ENCODE data around the gene C17orf100. TPM values are rescaled to one million over a fixed set of nuclear protein-coding genes. Genes with fewer than 3 reads are reported as not detected.

Gene C17orf100
- total RNA-seq, 2 donors from 2014 or later: 3.3 to 6.2 TPM

- DNase-seq: no peak
- ATAC-seq: no peak
- TF ChIP-seq, protein P1, sequence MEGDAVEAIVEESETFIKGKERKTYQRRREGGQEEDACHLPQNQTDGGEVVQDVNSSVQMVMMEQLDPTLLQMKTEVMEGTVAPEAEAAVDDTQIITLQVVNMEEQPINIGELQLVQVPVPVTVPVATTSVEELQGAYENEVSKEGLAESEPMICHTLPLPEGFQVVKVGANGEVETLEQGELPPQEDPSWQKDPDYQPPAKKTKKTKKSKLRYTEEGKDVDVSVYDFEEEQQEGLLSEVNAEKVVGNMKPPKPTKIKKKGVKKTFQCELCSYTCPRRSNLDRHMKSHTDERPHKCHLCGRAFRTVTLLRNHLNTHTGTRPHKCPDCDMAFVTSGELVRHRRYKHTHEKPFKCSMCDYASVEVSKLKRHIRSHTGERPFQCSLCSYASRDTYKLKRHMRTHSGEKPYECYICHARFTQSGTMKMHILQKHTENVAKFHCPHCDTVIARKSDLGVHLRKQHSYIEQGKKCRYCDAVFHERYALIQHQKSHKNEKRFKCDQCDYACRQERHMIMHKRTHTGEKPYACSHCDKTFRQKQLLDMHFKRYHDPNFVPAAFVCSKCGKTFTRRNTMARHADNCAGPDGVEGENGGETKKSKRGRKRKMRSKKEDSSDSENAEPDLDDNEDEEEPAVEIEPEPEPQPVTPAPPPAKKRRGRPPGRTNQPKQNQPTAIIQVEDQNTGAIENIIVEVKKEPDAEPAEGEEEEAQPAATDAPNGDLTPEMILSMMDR (IDR thresholded peaks at IDR 0.05): no peak
- no peak for TF ChIP-seq POLR2A (IDR thresholded peaks at IDR 0.05)
- Histone ChIP-seq H3K27me3 (no peaks in the 10 kb centered on the region), H3K27ac (no peak overlapping the region), H3K36me3 (replicated peaks in 1 of 2; ENCODE audit: insufficient read depth in 1 of 2, low read depth in 2 of 2) (peaks cover 0 to 8% of the 10 kb centered on the region in 2 donors), H3K4me3 (no peak overlapping the region), H3K4me1 (no peaks in the 10 kb centered on the region), H3K9me3 (no peaks in the 10 kb centered on the region)
- 61 to 91% methylated on average over 1 of the region's 1 CpG for WGBS, 2 donors
- intact Hi-C loops (cut with DNase I): no loop called here
Observed at GRCh38 chr17:6627019-6627418, 24.5 kb upstream of the C17orf100 start.

GRCh38 chr17:6630390-6630789, 21.2 kb upstream of the C17orf100 start:
- 88 to 89% methylated on average over 1 of the region's 1 CpG for WGBS, 2 donors
- TF ChIP-seq, protein P1 (IDR thresholded peaks at IDR 0.05): no peak
- TF ChIP-seq POLR2A (IDR thresholded peaks at IDR 0.05): no peak
- Histone ChIP-seq H3K4me3 (no peak overlapping the region), H3K27ac (no peak overlapping the region), H3K27me3 (no peaks in the 10 kb centered on the region), H3K36me3 (replicated peaks in 1 of 2; ENCODE audit: insufficient read depth in 1 of 2, low read depth in 2 of 2) (peaks cover 0 to 8% of the 10 kb centered on the region in 2 donors), H3K9me3 (no peaks in the 10 kb centered on the region), H3K4me1 (no peaks in the 10 kb centered on the region)
- ATAC-seq: no peak
- intact Hi-C loops (cut with DNase I): no loop called here
- no peak for DNase-seq

- Histone ChIP-seq H3K4me3 (no peak overlapping the region), H3K27ac (no peak overlapping the region), H3K27me3 (no peaks in the 10 kb centered on the region), H3K4me1 (no peaks in the 10 kb centered on the region), H3K9me3 (no peaks in the 10 kb centered on the region), H3K36me3 (replicated peaks in 1 of 2; ENCODE audit: insufficient read depth in 1 of 2, low read depth in 2 of 2) (peaks cover 0 to 3% of the 10 kb centered on the region in 2 donors)
- DNase-seq (no peak), ATAC-seq (no peak)
- intact Hi-C loops (cut with DNase I): no loop called here
- TF ChIP-seq, protein P1 (IDR thresholded peaks at IDR 0.05): no peak
- TF ChIP-seq POLR2A (IDR thresholded peaks at IDR 0.05): no peak
Observed at GRCh38 chr17:6632530-6632929, 19.0 kb upstream of the C17orf100 start.

DNA sequence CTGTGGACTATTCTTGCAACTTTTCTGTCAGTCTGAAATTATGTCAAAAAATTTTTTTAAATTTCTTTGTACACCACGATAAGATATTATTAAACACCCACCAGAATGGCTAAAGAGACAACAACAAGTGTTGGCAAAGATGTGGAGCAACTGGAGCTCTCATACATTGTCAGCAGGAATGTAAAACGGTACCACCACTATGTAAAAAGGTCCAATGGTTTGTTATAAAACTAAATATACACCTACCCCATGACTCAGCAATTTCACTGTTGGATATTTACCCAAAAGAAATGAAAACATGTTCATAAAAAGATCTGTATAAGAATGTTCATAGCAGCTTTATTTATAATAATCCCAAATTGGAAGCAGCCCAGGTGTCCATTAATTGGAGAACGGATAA, 18.3 kb upstream of the C17orf100 start:
- H3K36me3 ChIP-seq (replicated peaks in 1 of 2; ENCODE audit: insufficient read depth in 1 of 2, low read depth in 2 of 2): peaks cover 0 to 3% of the 10 kb centered on the region in 2 donors
- no peaks in the 10 kb centered on the region for H3K27me3 ChIP-seq
- H3K4me1 ChIP-seq: peaks cover 1% of the 10 kb centered on the region
- no peak for DNase-seq
- no peak overlapping the region for H3K27ac ChIP-seq
- no peak for ATAC-seq
- TF ChIP-seq, protein P1 (IDR thresholded peaks at IDR 0.05): no peak
- no peak for TF ChIP-seq POLR2A (IDR thresholded peaks at IDR 0.05)
- intact Hi-C loops (cut with DNase I): no loop called here
- no peaks in the 10 kb centered on the region for H3K9me3 ChIP-seq
- 96 to 99% methylated on average over 3 of the region's 3 CpGs for WGBS, 2 donors
- H3K4me3 ChIP-seq: no peak overlapping the region

DNA sequence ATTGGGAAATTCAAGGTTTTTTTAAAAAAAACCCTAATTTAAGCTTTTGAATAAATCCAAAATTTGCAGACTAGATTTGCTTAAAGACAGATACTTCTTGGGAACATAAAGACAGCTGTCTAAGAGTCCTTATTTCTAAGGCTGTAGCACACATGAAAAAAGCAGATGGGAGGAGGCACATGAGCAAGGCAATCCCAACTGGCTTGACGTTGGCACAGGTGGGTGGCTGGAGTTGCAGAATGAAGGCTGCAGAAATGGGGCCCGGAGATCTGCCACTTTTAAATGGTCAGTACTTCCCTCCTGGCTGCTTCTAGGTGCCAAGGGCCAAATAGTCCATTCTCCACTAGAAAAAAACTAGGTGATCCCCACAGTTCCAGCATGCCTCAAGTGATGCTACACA, 15.5 kb upstream of the C17orf100 start:
- ATAC-seq (no peak), DNase-seq (no peak)
- no peaks in the 10 kb centered on the region for H3K9me3 ChIP-seq
- H3K36me3 ChIP-seq (replicated peaks in 1 of 2; ENCODE audit: insufficient read depth in 1 of 2, low read depth in 2 of 2): peaks cover 0 to 3% of the 10 kb centered on the region in 2 donors
- TF ChIP-seq, protein P1 (IDR thresholded peaks at IDR 0.05): no peak
- intact Hi-C loops (cut with DNase I): no loop called here
- no peaks in the 10 kb centered on the region for H3K27me3 ChIP-seq
- WGBS, 2 donors: 64 to 71% methylated on average over 2 of the region's 2 CpGs
- H3K4me1 ChIP-seq: peaks cover 18% of the 10 kb centered on the region
- H3K27ac ChIP-seq: no peak overlapping the region
- H3K4me3 ChIP-seq: no peak overlapping the region
